Liver (tissue), 9 donors: ENCODE measurements around the gene CCSER2. TPM values are rescaled to one million over a fixed set of nuclear protein-coding genes. Genes with fewer than 3 reads are reported as not detected.

Experiments used
- DNase-seq: peaks from one replicate; pipeline ENCODE4 v3.0.0-alpha.2; 2017; ENCODE audit warnings: low spot score
- H3K27ac ChIP-seq, 2 donors: one replicate each; pipeline ENCODE4 v1.7.0; 2013; ENCODE audit warnings: inconsistent platforms in 2 of 2, low read length in 2 of 2, control low read depth in 1 of 2, low read depth in 1 of 2, mild to moderate bottlenecking in 1 of 2
- H3K27me3 ChIP-seq, 4 donors: one replicate each; pipeline versions ENCODE4 v1.6.1 to v1.7.0; 2013; ENCODE audit warnings: low read length in 3 of 4, inconsistent platforms in 1 of 4, mild to moderate bottlenecking in 1 of 4, moderate library complexity in 1 of 4; ENCODE audit not compliant: control insufficient read depth in 4 of 4, insufficient read depth in 4 of 4
- H3K36me3 ChIP-seq, 4 donors: one replicate each; pipeline versions ENCODE4 v1.6.1 to v1.7.0; 2013; ENCODE audit warnings: low read length in 3 of 4, mild to moderate bottlenecking in 3 of 4, low read depth in 1 of 4, moderate library complexity in 1 of 4; ENCODE audit not compliant: control insufficient read depth in 4 of 4, insufficient read depth in 3 of 4
- H3K4me1 ChIP-seq, 4 donors: one replicate each; pipeline versions ENCODE4 v1.6.1 to v1.7.0; 2013; ENCODE audit warnings: low read length in 3 of 4, mild to moderate bottlenecking in 3 of 4, moderate library complexity in 1 of 4; ENCODE audit not compliant: control insufficient read depth in 4 of 4, insufficient read depth in 4 of 4
- H3K4me3 ChIP-seq, 3 donors: one replicate each; pipeline versions ENCODE4 v1.6.1 to v1.7.0; 2013; ENCODE audit warnings: low read length in 3 of 3, control low read depth in 1 of 3, low read depth in 1 of 3, mild to moderate bottlenecking in 1 of 3
- H3K9ac ChIP-seq, 2 donors: one replicate each; pipeline ENCODE4 v1.7.0; 2013; ENCODE audit warnings: low read length in 2 of 2, mild to moderate bottlenecking in 2 of 2, moderate library complexity in 2 of 2, control low read depth in 1 of 2, low read depth in 1 of 2
- H3K9me3 ChIP-seq, 4 donors: one replicate each; pipeline versions ENCODE4 v1.6.1 to v1.7.0; 2013; ENCODE audit warnings: low read length in 3 of 4; ENCODE audit not compliant: control insufficient read depth in 4 of 4
- CTCF ChIP-seq: fragments of 150-350 bp; IDR thresholded peaks from 2 replicates; pipeline ENCODE4 v1.5.1; 2017; ENCODE audit warnings: improper control_type of control experiment, low read depth, low read length; ENCODE audit not compliant: missing input control
- EGR1 ChIP-seq, 2 donors: IDR thresholded peaks; 2 replicates each; pipeline ENCODE4 v1.6.1; 2016 to 2018; ENCODE audit warnings: antibody characterized with exemption in 2 of 2, low read depth in 2 of 2
- FOXA1 ChIP-seq: IDR thresholded peaks from 2 replicates; pipeline ENCODE4 v1.6.1; 2016; ENCODE audit warnings: antibody characterized with exemption
- FOXA2 ChIP-seq: IDR thresholded peaks from 2 replicates; pipeline ENCODE4 v1.6.1; 2016; ENCODE audit warnings: antibody characterized with exemption
- GABPA ChIP-seq, 2 donors: IDR thresholded peaks in 1 of 2; conservative IDR thresholded peaks in 1 of 2; 2 replicates each; pipeline ENCODE4 v1.6.1; 2016; ENCODE audit warnings: antibody characterized with exemption in 2 of 2, mild to moderate bottlenecking in 1 of 2, moderate library complexity in 1 of 2
- JUND ChIP-seq, 2 donors: IDR thresholded peaks; 2 replicates each; pipeline ENCODE4 v1.6.1; 2016; ENCODE audit warnings: antibody characterized with exemption in 2 of 2
- MAX ChIP-seq: IDR thresholded peaks from 2 replicates; pipeline ENCODE4 v1.6.1; 2016; ENCODE audit warnings: antibody characterized with exemption
- NR2F2 ChIP-seq: IDR thresholded peaks from 2 replicates; pipeline ENCODE4 v1.6.1; 2016; ENCODE audit warnings: antibody characterized with exemption
- RAD21 ChIP-seq, 2 donors: IDR thresholded peaks; 2 replicates each; pipeline ENCODE4 v1.6.1; 2016; ENCODE audit warnings: antibody characterized with exemption in 2 of 2, mild to moderate bottlenecking in 2 of 2
- REST ChIP-seq: IDR thresholded peaks from 2 replicates; pipeline ENCODE4 v1.6.1; 2016; ENCODE audit warnings: antibody characterized with exemption, mild to moderate bottlenecking
- RXRA ChIP-seq, 2 donors: IDR thresholded peaks; 2 replicates each; pipeline ENCODE4 v1.6.1; 2017 to 2018; ENCODE audit warnings: antibody characterized with exemption in 2 of 2, mild to moderate bottlenecking in 1 of 2
- TAF1 ChIP-seq: conservative IDR thresholded peaks from 2 replicates; pipeline ENCODE4 v1.6.1; 2016; ENCODE audit warnings: antibody characterized with exemption, mild to moderate bottlenecking
- YY1 ChIP-seq: IDR thresholded peaks from 2 replicates; pipeline ENCODE4 v1.6.1; 2016; ENCODE audit warnings: antibody characterized with exemption, mild to moderate bottlenecking
- ZBTB33 ChIP-seq: IDR thresholded peaks from 2 replicates; pipeline ENCODE4 v1.6.1; 2016; ENCODE audit warnings: antibody characterized with exemption
- WGBS: extraction: QIAGEN DNeasy Blood & Tissue Kit; methylation state at CpG from one replicate; pipeline ENCODE4 v1.1.7; 2013; 5-methylcytosine and 5-hydroxymethylcytosine counted together
- polyA plus RNA-seq, 2 donors: library from polyadenylated mRNA; stranded (reverse) in 1 of 2; unstranded in 1 of 2; fragments of 200-250 nt in 1 of 2; fragments of >200 nt in 1 of 2; fragmentation: Nextera tagmentation in 1 of 2; extraction: Ambion mirVana in 1 of 2; gene quantifications; one replicate each; pipeline versions ENCODE4 v1.2.1 to v1.2.3, GENCODE V29; 2013 to 2015
- total RNA-seq, 2 donors: library from RNA; depleted of rRNA; stranded (reverse); fragments of >200 nt; gene quantifications; one replicate each; pipeline ENCODE4 v1.2.3, GENCODE V29; 2014
- donor health status: healthy.
- donor health status: healthy.
- donor health status: healthy.
- donor health status: healthy.
- donor health status: healthy.

The CCSER2 gene
- total and polyA plus RNA-seq, 4 donors, result 5.6 to 18.2 (median 12.1) TPM

GRCh38 chr10:84534168-84534567 lies 205.8 kb downstream of the CCSER2 start:
- TF ChIP-seq CTCF, result no peak
- no peak for TF ChIP-seq EGR1 (IDR thresholded peaks at IDR 0.05; ENCODE audit: low read depth in 2 of 2)
- TF ChIP-seq YY1, result no peak
- no peak for TF ChIP-seq FOXA1
- no peak for TF ChIP-seq REST
- no peak for TF ChIP-seq JUND (IDR thresholded peaks at IDR 0.05)
- TF ChIP-seq RXRA (IDR thresholded peaks at IDR 0.05), result no peak
- no peak for TF ChIP-seq MAX
- TF ChIP-seq NR2F2, result no peak
- no peak for TF ChIP-seq TAF1
- TF ChIP-seq FOXA2, result no peak
- no peak for TF ChIP-seq ZBTB33
- no peak for TF ChIP-seq RAD21 (IDR thresholded peaks at IDR 0.05)
- WGBS, result 63% methylated on average over 2 of the region's 2 CpGs
- H3K4me1 ChIP-seq, result no peaks in the 10 kb centered on the region
- H3K4me3 ChIP-seq, result no peak overlapping the region
- no peaks in the 10 kb centered on the region for H3K9me3 ChIP-seq
- no peak overlapping the region for H3K27ac ChIP-seq
- H3K36me3 ChIP-seq, result no peaks in the 10 kb centered on the region
- no peak for DNase-seq
- no peak overlapping the region for H3K9ac ChIP-seq
- no peaks in the 10 kb centered on the region for H3K27me3 ChIP-seq

GRCh38 chr10:84537447-84537931 lies 209.1 kb downstream of the CCSER2 start:
- Histone ChIP-seq H3K36me3 (no peaks in the 10 kb centered on the region), H3K4me1 (peaks cover 0 to 9% (median 3%) of the 10 kb centered on the region in 4 donors), H3K27ac (no peak overlapping the region), H3K9ac (no peak overlapping the region), H3K27me3 (peaks cover 0 to 5% (median 0%) of the 10 kb centered on the region in 4 donors), H3K9me3 (no peaks in the 10 kb centered on the region), H3K4me3 (no peak overlapping the region)
- no peak for DNase-seq
- TF ChIP-seq GABPA (IDR thresholded peaks at IDR 0.05 in 1 of 2, conservative IDR thresholded peaks at IDR 0.05 in 1 of 2) (no peak), YY1 (peak; percentile 18), CTCF (peak; percentile 81), RXRA (IDR thresholded peaks at IDR 0.05) (peak in 1 of 2 donors; percentile 24), RAD21 (IDR thresholded peaks at IDR 0.05) (peak; percentile 96 to 98)
- 5% methylated on average over 8 of the region's 8 CpGs for WGBS
